Superior temporal gyrus (tissue), 1 donor: Measurements from ENCODE around the gene TBC1D20.

Experiments used
- DNase-seq: peaks from one replicate; pipeline ENCODE4 v3.0.0-alpha.2; 2016; ENCODE audit errors: extremely low spot score

The TBC1D20 gene

GRCh38 chr20:437787-438486, 24.4 kb downstream of the TBC1D20 start:
- DNase-seq, result no peak

- no peak for DNase-seq
Observed at GRCh38 chr20:436476-436875, 25.9 kb downstream of the TBC1D20 start.

- no peak for DNase-seq
Observed at GRCh38 chr20:435558-435957, 26.8 kb downstream of the TBC1D20 start.

GRCh38 chr20:434661-435419, 27.5 kb downstream of the TBC1D20 start:
- DNase-seq, result no peak

GRCh38 chr20:434221-434620, 28.1 kb downstream of the TBC1D20 start:
- no peak for DNase-seq

- DNase-seq, result no peak
Observed at GRCh38 chr20:433300-433975, 28.9 kb downstream of the TBC1D20 start.

GRCh38 chr20:432677-433299, 29.5 kb downstream of the TBC1D20 start:
- DNase-seq, result no peak

- DNase-seq, result no peak
Observed at GRCh38 chr20:432208-432607, 30.1 kb downstream of the TBC1D20 start.

- DNase-seq, result peak; percentile 89
Observed at GRCh38 chr20:431012-431904, 31.1 kb downstream of the TBC1D20 start.

GRCh38 chr20:430091-430999, 32.0 kb downstream of the TBC1D20 start:
- DNase-seq, result no peak

GRCh38 chr20:428658-429200, 33.6 kb downstream of the TBC1D20 start:
- no peak for DNase-seq

GRCh38 chr20:427849-428657, 34.3 kb downstream of the TBC1D20 start:
- DNase-seq, result no peak

GRCh38 chr20:427401-427800, 34.9 kb downstream of the TBC1D20 start:
- DNase-seq, result no peak

GRCh38 chr20:426566-426965, 35.8 kb downstream of the TBC1D20 start:
- no peak for DNase-seq

- no peak for DNase-seq
Observed at GRCh38 chr20:421685-422250, 40.6 kb downstream of the TBC1D20 start.

GRCh38 chr20:420721-421574, 41.4 kb downstream of the TBC1D20 start:
- DNase-seq, result no peak

- no peak for DNase-seq
Observed at GRCh38 chr20:420166-420620, 42.1 kb downstream of the TBC1D20 start.
